Neural progenitor cell (in vitro differentiated cells): ENCODE results near the gene ATP6V1B1. TPM values are rescaled to one million over a fixed set of nuclear protein-coding genes. Genes with fewer than 3 reads are reported as not detected.
A peak's percentile ranks its signal among the peaks of the same experiment; 100 is the strongest.

ENCODE experiments used
- DNase-seq: peaks from one replicate; pipeline ENCODE4 v3.0.0-alpha.2; 2016; ENCODE audit warnings: low spot score
- H2AFZ ChIP-seq: fragments of 200-600 bp; sonication (generic); replicated peaks from 2 replicates; pipeline ENCODE4 v1.6.1; 2016; ENCODE audit warnings: antibody characterized with exemption
- H3F3A ChIP-seq: fragments of 200-600 bp; sonication (generic); 2 replicates; pipeline ENCODE4 v1.6.1; 2016; ENCODE audit warnings: antibody characterized with exemption, low read depth
- H3K27ac ChIP-seq: fragments of 200-600 bp; sonication (generic); 2 replicates; pipeline ENCODE4 v1.5.1; 2016; ENCODE audit warnings: mild to moderate bottlenecking
- H3K27me3 ChIP-seq: fragments of 200-600 bp; sonication (generic); 2 replicates; pipeline ENCODE4 v1.6.1; 2016; ENCODE audit warnings: mild to moderate bottlenecking, moderate library complexity
- H3K36me3 ChIP-seq: fragments of 200-600 bp; sonication (generic); 2 replicates; pipeline ENCODE4 v1.5.1; 2016
- H3K4me1 ChIP-seq: fragments of 200-600 bp; sonication (generic); 2 replicates; pipeline ENCODE4 v1.6.1; 2016; ENCODE audit warnings: mixed run types
- H3K4me2 ChIP-seq: fragments of 200-600 bp; sonication (generic); 2 replicates; pipeline ENCODE4 v1.6.1; 2016
- H3K4me3 ChIP-seq: fragments of 200-600 bp; sonication (generic); 2 replicates; pipeline ENCODE4 v1.5.1; 2016
- H3K79me2 ChIP-seq: fragments of 200-600 bp; sonication (generic); 2 replicates; pipeline ENCODE4 v1.6.1; 2016; ENCODE audit warnings: low read depth
- H3K9ac ChIP-seq: fragments of 200-600 bp; sonication (generic); 2 replicates; pipeline ENCODE4 v1.6.1; 2016
- H3K9me3 ChIP-seq: fragments of 200-600 bp; sonication (generic); 2 replicates; pipeline ENCODE4 v1.5.1; 2016; ENCODE audit warnings: low read depth
- H4K20me1 ChIP-seq: fragments of 200-600 bp; sonication (generic); 2 replicates; pipeline ENCODE4 v1.6.1; 2016; ENCODE audit warnings: low read depth
- H3K27ac Mint-ChIP-seq: 3 replicates; pipeline ENCODE4 v1.8.0; 2021; ENCODE audit warnings: mixed read lengths
- H3K27me3 Mint-ChIP-seq: 2 replicates; pipeline ENCODE4 v1.8.0; 2022; ENCODE audit warnings: low read depth, mild to moderate bottlenecking, inconsistent platforms, moderate library complexity, mixed read lengths; ENCODE audit not compliant: insufficient read depth
- H3K36me3 Mint-ChIP-seq: 3 replicates; pipeline ENCODE4 v1.8.0; 2021; ENCODE audit warnings: mixed read lengths
- H3K4me1 Mint-ChIP-seq: 3 replicates; pipeline ENCODE4 v1.8.0; 2021; ENCODE audit warnings: mixed read lengths
- H3K4me3 Mint-ChIP-seq: 3 replicates; pipeline ENCODE4 v1.8.0; 2021; ENCODE audit warnings: mild to moderate bottlenecking, moderate library complexity, mixed read lengths
- H3K9me3 Mint-ChIP-seq: 3 replicates; pipeline ENCODE4 v1.8.0; 2020; ENCODE audit warnings: mixed read lengths
- EZH2 ChIP-seq: fragments of 200-600 bp; sonication (generic); IDR thresholded peaks from 2 replicates; pipeline ENCODE4 v1.6.1; 2017; ENCODE audit warnings: antibody characterized with exemption, mild to moderate bottlenecking, moderate library complexity
- EZH2phosphoT487 ChIP-seq: fragments of 200-600 bp; sonication (generic); IDR thresholded peaks from 2 replicates; pipeline ENCODE4 v1.6.1; 2017; ENCODE audit warnings: antibody characterized with exemption
- total RNA-seq: library from RNA; depleted of rRNA; stranded (reverse); fragments of >200 nt; gene quantifications from 2 replicates; pipeline ENCODE4 v1.2.3, GENCODE V29; 2015; ENCODE audit warnings: low replicate concordance
- TF ChIP-seq, protein P1 (sequence below): fragments of 200-600 bp; sonication (generic); IDR thresholded peaks from 2 replicates; pipeline ENCODE4 v1.5.1; 2017; ENCODE audit warnings: antibody characterized with exemption, mild to moderate bottlenecking

The ATP6V1B1 gene
- total RNA-seq, 1 donor from 2014 or later = 1.1 TPM

DNA sequence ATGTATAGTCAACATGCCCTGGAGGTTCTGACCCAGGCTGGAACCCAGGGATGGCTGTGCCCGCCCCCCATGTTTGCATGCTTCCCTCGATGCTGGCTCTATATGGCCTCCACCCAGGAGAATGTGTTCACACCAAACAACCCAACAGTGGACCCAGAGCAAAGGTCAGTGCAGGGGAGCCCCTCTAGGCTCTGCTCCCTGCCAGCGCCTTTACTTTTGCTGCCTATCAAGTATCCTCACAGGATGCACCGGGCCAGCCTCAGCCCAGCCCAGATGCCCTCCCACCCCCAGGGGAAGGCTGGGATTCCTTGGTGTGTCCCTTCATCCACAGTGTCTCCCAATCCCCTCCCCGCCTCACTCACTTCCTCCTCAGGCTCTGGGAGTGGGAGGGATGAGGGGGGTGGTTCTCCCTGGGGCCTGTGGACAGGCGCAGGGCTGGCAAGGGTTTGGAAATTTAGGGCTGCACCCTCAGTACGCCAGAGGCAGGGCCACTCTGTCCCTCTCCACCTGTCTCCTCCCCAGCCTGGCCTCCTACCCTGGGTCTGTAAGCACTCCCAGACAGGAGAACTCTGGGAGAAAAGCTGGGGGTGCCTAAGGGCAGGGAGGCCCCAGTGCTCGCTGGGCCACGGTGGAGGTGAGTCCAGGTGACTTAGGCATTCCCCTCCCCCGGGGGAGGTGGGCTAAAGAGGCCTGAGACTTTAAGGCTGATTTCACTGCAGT lies 2.3 kb downstream of the ATP6V1B1 start:
- TF ChIP-seq, protein P1, sequence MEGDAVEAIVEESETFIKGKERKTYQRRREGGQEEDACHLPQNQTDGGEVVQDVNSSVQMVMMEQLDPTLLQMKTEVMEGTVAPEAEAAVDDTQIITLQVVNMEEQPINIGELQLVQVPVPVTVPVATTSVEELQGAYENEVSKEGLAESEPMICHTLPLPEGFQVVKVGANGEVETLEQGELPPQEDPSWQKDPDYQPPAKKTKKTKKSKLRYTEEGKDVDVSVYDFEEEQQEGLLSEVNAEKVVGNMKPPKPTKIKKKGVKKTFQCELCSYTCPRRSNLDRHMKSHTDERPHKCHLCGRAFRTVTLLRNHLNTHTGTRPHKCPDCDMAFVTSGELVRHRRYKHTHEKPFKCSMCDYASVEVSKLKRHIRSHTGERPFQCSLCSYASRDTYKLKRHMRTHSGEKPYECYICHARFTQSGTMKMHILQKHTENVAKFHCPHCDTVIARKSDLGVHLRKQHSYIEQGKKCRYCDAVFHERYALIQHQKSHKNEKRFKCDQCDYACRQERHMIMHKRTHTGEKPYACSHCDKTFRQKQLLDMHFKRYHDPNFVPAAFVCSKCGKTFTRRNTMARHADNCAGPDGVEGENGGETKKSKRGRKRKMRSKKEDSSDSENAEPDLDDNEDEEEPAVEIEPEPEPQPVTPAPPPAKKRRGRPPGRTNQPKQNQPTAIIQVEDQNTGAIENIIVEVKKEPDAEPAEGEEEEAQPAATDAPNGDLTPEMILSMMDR = no peak
- TF ChIP-seq EZH2 (no peak), EZH2phosphoT487 (no peak)
- Histone ChIP-seq H3F3A (peaks cover 22% of the 10 kb centered on the region), H2AFZ (no peak overlapping the region), H3K27me3 (peaks cover 36% of the 10 kb centered on the region), H3K9ac (no peak overlapping the region), H3K4me3 (no peak overlapping the region), H3K4me1 (peaks cover 65% of the 10 kb centered on the region), H4K20me1 (peaks cover 7% of the 10 kb centered on the region), H3K36me3 (no peaks in the 10 kb centered on the region), H3K27ac (no peak overlapping the region), H3K79me2 (no peaks in the 10 kb centered on the region), H3K9me3 (no peaks in the 10 kb centered on the region), H3K4me2 (peak overlapping the region; percentile 67)
- Mint-ChIP-seq H3K4me1 (peaks cover 38% of the 10 kb centered on the region), H3K27me3 (peaks cover 20% of the 10 kb centered on the region), H3K9me3 (no peaks in the 10 kb centered on the region), H3K4me3 (peak overlapping the region; percentile 38), H3K27ac (no peak overlapping the region), H3K36me3 (peaks cover 1% of the 10 kb centered on the region)
- no peak for DNase-seq

DNA sequence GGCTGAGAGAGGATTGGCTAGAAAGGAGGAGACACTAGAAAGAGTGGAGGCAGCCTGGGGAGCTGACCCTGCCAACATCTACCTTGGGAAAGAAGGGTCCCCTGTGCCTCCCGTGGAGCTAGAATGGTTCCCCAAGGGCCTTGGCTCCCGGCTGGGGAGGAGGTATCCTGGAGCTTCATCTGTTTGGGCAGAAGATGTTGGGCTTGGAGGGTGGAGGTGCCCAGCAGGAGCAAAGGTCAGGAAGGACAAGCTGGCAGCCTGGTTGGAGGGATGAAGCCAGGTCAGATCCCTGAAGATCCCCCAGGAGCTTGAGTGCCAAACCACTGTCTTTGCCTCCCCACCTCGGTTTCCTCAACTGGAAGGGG lies 2.9 kb downstream of the ATP6V1B1 start:
- Mint-ChIP-seq H3K4me3 (peak overlapping the region; percentile 38), H3K4me1 (peaks cover 43% of the 10 kb centered on the region)

DNA sequence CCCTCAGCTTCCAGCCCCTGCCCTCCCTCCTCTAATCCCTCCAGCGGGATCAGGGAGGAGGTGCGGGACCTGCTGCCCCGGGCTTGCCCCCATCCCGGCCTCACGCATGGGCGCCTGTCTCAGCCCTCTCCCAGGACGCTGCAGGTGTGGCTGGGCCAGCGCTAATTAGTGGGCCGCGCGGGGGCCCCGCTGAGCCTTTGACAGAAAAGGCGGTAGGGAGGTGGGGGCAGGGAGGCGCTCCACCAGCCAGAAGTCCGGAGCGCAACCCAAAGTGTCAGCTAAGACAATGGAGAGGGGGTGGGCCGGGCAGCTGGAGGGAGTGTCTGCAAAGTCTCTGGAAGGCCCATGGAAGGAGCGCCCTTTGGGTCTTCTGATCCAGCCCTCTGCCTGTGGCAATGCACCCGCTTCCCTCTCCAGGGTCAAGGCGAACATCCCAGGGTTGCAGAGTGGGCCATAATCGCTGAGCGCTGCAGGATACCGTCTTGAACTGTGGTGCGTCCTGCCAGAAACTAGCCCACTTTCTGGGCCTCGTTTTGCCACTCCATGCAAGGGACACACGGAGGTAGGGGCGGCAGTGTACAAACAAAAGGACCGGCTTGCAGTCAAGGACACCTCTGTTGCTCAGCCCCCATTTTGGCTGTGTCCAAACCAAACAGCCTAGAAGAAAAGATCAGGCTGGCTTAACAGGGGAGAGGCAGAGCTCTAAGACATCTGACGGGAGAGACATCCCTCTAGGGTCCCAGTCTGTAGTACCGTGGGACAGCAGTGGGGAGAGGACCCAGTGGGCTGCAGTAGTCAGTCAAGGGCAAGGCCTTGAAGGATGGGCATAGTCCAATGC lies 3.5 kb downstream of the ATP6V1B1 start:
- H3K9me3 ChIP-seq = no peaks in the 10 kb centered on the region
- peaks cover 11% of the 10 kb centered on the region for H4K20me1 ChIP-seq
- H2AFZ ChIP-seq = no peak overlapping the region
- Mint-ChIP-seq H3K4me3 (no peak overlapping the region), H3K4me1 (peaks cover 48% of the 10 kb centered on the region), H3K36me3 (peaks cover 1% of the 10 kb centered on the region), H3K27me3 (peaks cover 20% of the 10 kb centered on the region), H3K27ac (no peak overlapping the region), H3K9me3 (no peaks in the 10 kb centered on the region)
- DNase-seq = peak; percentile 86
- H3K79me2 ChIP-seq = no peaks in the 10 kb centered on the region
- peak overlapping the region; percentile 67 for H3K4me2 ChIP-seq
- peaks cover 42% of the 10 kb centered on the region for H3K27me3 ChIP-seq
- H3F3A ChIP-seq = peaks cover 24% of the 10 kb centered on the region
- H3K4me1 ChIP-seq = peaks cover 77% of the 10 kb centered on the region
- H3K4me3 ChIP-seq = peak overlapping the region; percentile 30
- H3K36me3 ChIP-seq = no peaks in the 10 kb centered on the region
- TF ChIP-seq EZH2phosphoT487 = peak; percentile 35
- TF ChIP-seq, protein P1 = no peak
- no peak overlapping the region for H3K27ac ChIP-seq
- H3K9ac ChIP-seq = no peak overlapping the region

More for the DNA sequence above, 2.9 kb downstream of the ATP6V1B1 start:
- Mint-ChIP-seq H3K36me3 (peaks cover 1% of the 10 kb centered on the region), H3K27me3 (peaks cover 20% of the 10 kb centered on the region), H3K9me3 (no peaks in the 10 kb centered on the region), H3K27ac (no peak overlapping the region)
- peaks cover 71% of the 10 kb centered on the region for H3K4me1 ChIP-seq
- peaks cover 10% of the 10 kb centered on the region for H4K20me1 ChIP-seq
- H3K27me3 ChIP-seq = peaks cover 36% of the 10 kb centered on the region
- no peaks in the 10 kb centered on the region for H3K79me2 ChIP-seq
- no peak for TF ChIP-seq EZH2phosphoT487
- TF ChIP-seq, protein P1 = no peak
- TF ChIP-seq EZH2 = no peak
- no peaks in the 10 kb centered on the region for H3K36me3 ChIP-seq
- H3K27ac ChIP-seq = no peak overlapping the region
- no peaks in the 10 kb centered on the region for H3K9me3 ChIP-seq
- H2AFZ ChIP-seq = no peak overlapping the region
- DNase-seq = no peak
- H3F3A ChIP-seq = peaks cover 24% of the 10 kb centered on the region
- peak overlapping the region; percentile 67 for H3K4me2 ChIP-seq
- no peak overlapping the region for H3K9ac ChIP-seq
- H3K4me3 ChIP-seq = peak overlapping the region; percentile 30
